K562 (cell line): ENCODE results near the gene CUTC. TPM values are rescaled to one million over a fixed set of nuclear protein-coding genes. Genes with fewer than 3 reads are reported as not detected.
A peak's percentile ranks its signal among the peaks of the same experiment; 100 is the strongest.

Experiments used
- ARID4B ChIP-seq: sonication (generic); formaldehyde crosslinking; IDR thresholded peaks from 2 replicates; pipeline ENCODE4 v1.8.0; 2022; ENCODE audit warnings: mild to moderate bottlenecking, missing genetic modification reagents
- CBX3 ChIP-seq, 2 experiments: IDR thresholded peaks; 1 replicate in 1 of 2; 2 replicates in 1 of 2; pipeline ENCODE4 v1.6.1; 2012; ENCODE audit warnings: inconsistent platforms in 2 of 2, low read length in 2 of 2, borderline replicate concordance in 1 of 2, control low read depth in 1 of 2
- ERF ChIP-seq: fragments of 450-650 bp; formaldehyde crosslinking; IDR thresholded peaks from 2 replicates; pipeline ENCODE4 v1.4.0; 2020; ENCODE audit warnings: mild to moderate bottlenecking, mixed read lengths
- MEF2A ChIP-seq: IDR thresholded peaks from 2 replicates; pipeline ENCODE4 v1.6.1; 2011; ENCODE audit warnings: low read depth, mild to moderate bottlenecking, low read length, moderate library complexity; ENCODE audit not compliant: control insufficient read depth
- NR3C1 ChIP-seq: sonication (generic); formaldehyde crosslinking; IDR thresholded peaks from 2 replicates; pipeline ENCODE4 v1.8.1; 2022; ENCODE audit warnings: missing genetic modification reagents
- POLR2B ChIP-seq: fragments of 450-650 bp; IDR thresholded peaks from 2 replicates; pipeline ENCODE4 v1.6.1; 2018; ENCODE audit warnings: low read depth; ENCODE audit not compliant: partially characterized antibody
- RBBP5 ChIP-seq: fragments of 200-600 bp; sonication (generic); IDR thresholded peaks from 2 replicates; pipeline ENCODE4 v1.6.1; 2012; ENCODE audit warnings: borderline replicate concordance, mild to moderate bottlenecking, low read length, control low read depth, inconsistent platforms; ENCODE audit not compliant: insufficient read depth, poor library complexity, severe bottlenecking
- RERE ChIP-seq: sonication (generic); formaldehyde crosslinking; IDR thresholded peaks from 2 replicates; pipeline ENCODE4 v1.8.0; 2023; ENCODE audit warnings: missing genetic modification reagents, mild to moderate bottlenecking, borderline replicate concordance
- STAT5B ChIP-seq: fragments of 250-450 bp; sonication (Bioruptor Pico); IDR thresholded peaks from 2 replicates; pipeline ENCODE4 v1.8.0; 2021; ENCODE audit warnings: mild to moderate bottlenecking, inconsistent platforms
- ZNF584 ChIP-seq: fragments of 200-800 bp; sonication (Bioruptor generic); IDR thresholded peaks from 2 replicates; pipeline ENCODE4 v1.6.1; 2016; ENCODE audit warnings: low read depth, mild to moderate bottlenecking, missing genetic modification characterization, missing compliant biosample characterization
- polyA plus RNA-seq, 8 experiments: library from polyadenylated mRNA; depleted of rRNA in 4 of 8; stranded (reverse) in 5 of 8; unstranded in 3 of 8; fragments of >200 nt; fragmentation: Nextera tagmentation in 2 of 8; fragmentation: Illumina TruSeq in 1 of 8; extraction: Ambion mirVana in 2 of 8; extraction: Trizol in 1 of 8; gene quantifications; 2 replicates each; pipeline versions ENCODE4 v1.2.1 to v1.2.3, GENCODE V29; 2011 to 2014; ENCODE audit warnings: inconsistent platforms in 1 of 8, missing spikeins in 1 of 8
- total RNA-seq, 7 experiments: library from RNA; depleted of rRNA in 6 of 7; stranded (reverse); fragments of >200 nt in 6 of 7; fragmentation: Illumina TruSeq in 2 of 7; extraction: Trizol in 2 of 7; gene quantifications; 2 replicates each; pipeline versions ENCODE4 v1.2.1 to v1.2.3, GENCODE V29; 2011 to 2021; ENCODE audit warnings: low replicate concordance in 1 of 7
- TF ChIP-seq, protein P1 (sequence below): fragments of 450-650 bp; formaldehyde crosslinking; IDR thresholded peaks from 2 replicates; pipeline ENCODE4 v1.4.0; 2020; ENCODE audit warnings: mild to moderate bottlenecking
- TF ChIP-seq, protein P2 (sequence below): fragments of 250-450 bp; sonication (Bioruptor Pico); IDR thresholded peaks from 2 replicates; pipeline ENCODE4 v1.6.1; 2021; ENCODE audit warnings: mild to moderate bottlenecking

The CUTC gene
- total and polyA plus RNA-seq, 9 of the 15 experiments (the other 6 are each of a cell fraction or from before 2014, with no cell fraction given): 18.6 to 69.3 (median 32.3) TPM

DNA sequence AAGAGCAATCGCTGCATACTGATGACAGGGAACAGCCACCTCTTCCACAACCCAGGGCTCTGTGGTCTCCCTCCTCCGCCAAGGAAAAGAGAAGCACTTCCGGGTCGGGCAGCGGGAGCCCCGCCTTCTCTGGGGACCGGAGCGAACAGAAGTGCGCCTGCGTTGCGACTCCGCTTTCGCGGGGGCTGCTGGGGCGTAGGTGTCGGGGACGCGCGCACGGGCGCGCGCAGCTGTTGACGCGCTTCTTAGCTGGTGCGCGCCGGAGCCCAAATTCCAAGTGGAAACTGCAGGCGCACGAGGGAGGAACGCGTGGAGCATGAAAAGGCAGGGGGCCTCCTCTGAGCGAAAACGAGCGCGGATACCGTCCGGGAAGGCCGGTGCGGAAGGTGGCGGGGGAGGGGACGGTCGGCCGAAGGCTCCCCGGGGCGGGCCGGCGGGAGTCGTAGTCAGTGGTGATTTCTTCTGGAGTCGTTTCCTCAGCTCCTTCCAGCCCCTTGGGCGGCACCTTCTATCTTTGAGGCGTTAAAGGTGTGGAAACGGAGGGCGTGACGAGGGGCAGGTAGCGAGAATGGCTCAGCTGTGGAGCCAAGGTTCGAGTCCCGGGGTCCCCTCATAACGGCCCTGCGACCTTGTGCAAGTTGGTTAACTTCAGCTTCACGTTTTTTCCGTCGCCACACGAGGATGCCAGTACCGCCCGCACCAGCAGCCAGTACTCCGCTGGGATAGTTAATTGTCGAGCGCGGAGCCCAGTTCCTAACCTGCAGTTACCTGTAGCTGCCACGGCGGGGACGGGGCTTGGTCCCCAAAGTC is at the start of gene CUTC, which contains the start of gene COX15 (continued):
- TF ChIP-seq RERE (CRISPR knock-in tag): no peak
- TF ChIP-seq STAT5B (CRISPR knock-in tag): no peak
- TF ChIP-seq POLR2B: peak; percentile 78
- TF ChIP-seq CBX3 (IDR thresholded peaks at IDR 0.05; ENCODE audit: borderline replicate concordance in 1 of 2, low read length in 2 of 2): 0 out of 3 replicates have a peak, but pooled peaks of 1 of the 2 experiments have one; percentile 39
- TF ChIP-seq ZNF584 (CRISPR knock-in tag): no peak; the same call in 1 of the 2 replicates
- TF ChIP-seq, protein P1, sequence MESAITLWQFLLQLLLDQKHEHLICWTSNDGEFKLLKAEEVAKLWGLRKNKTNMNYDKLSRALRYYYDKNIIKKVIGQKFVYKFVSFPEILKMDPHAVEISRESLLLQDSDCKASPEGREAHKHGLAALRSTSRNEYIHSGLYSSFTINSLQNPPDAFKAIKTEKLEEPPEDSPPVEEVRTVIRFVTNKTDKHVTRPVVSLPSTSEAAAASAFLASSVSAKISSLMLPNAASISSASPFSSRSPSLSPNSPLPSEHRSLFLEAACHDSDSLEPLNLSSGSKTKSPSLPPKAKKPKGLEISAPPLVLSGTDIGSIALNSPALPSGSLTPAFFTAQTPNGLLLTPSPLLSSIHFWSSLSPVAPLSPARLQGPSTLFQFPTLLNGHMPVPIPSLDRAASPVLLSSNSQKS: no peak
- TF ChIP-seq ERF (CRISPR knock-in tag): no peak
- TF ChIP-seq, protein P2, sequence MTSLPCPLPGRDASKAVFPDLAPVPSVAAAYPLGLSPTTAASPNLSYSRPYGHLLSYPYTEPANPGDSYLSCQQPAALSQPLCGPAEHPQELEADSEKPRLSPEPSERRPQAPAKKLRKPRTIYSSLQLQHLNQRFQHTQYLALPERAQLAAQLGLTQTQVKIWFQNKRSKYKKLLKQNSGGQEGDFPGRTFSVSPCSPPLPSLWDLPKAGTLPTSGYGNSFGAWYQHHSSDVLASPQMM: no peak
- TF ChIP-seq ARID4B: no peak
- TF ChIP-seq MEF2A: no peak
- TF ChIP-seq NR3C1: no peak
- peak; percentile 87 for TF ChIP-seq RBBP5
